ENCODE data around the gene ZNF282. TPM values are rescaled to one million over a fixed set of nuclear protein-coding genes. Genes with fewer than 3 reads are reported as not detected.
"Not testable (repeated sequence)": the region's sequence is repeated elsewhere in the genome, so short reads cannot be mapped to it uniquely, and the experiment has no call there.

The ZNF282 gene
- total RNA-seq, 4 donors from 2014 or later, result 16.9 to 28.7 (median 22.2) TPM

GRCh38 chr7:149257146-149257545 is 61.8 kb downstream of the ZNF282 start:
- intact Hi-C loops (cut with DNase I), result no loop called here
- WGBS, result 97% methylated on average over 2 of the region's 2 CpGs
- no peak overlapping the region for H3K4me3 ChIP-seq
- no peaks in the 10 kb centered on the region for H3K27me3 ChIP-seq
- peaks cover 3 to 10% (median 7%) of the 10 kb centered on the region in 4 donors for H3K4me1 ChIP-seq
- no peaks in the 10 kb centered on the region for H3K9me3 ChIP-seq
- TF ChIP-seq POLR2A (IDR thresholded peaks at IDR 0.05; ENCODE audit: low read depth), result no peak
- no peak for TF ChIP-seq POLR2AphosphoS5 (IDR thresholded peaks at IDR 0.05)
- H3K27ac ChIP-seq (replicated peaks in 1 of 4), result no peak overlapping the region
- no peak for DNase-seq (ENCODE audit: extremely low spot score)
- H3K36me3 ChIP-seq, result peaks cover 33 to 45% (median 43%) of the 10 kb centered on the region in 4 donors

GRCh38 chr7:149261316-149261828 is 66.0 kb downstream of the ZNF282 start:
- TF ChIP-seq POLR2AphosphoS5 (IDR thresholded peaks at IDR 0.05), result no peak
- no peak for TF ChIP-seq EP300 (IDR thresholded peaks at IDR 0.05)
- TF ChIP-seq POLR2A (IDR thresholded peaks at IDR 0.05; ENCODE audit: low read depth), result no peak
- TF ChIP-seq CTCF (IDR thresholded peaks at IDR 0.05), result no peak

GRCh38 chr7:149261829-149262617 is 66.7 kb downstream of the ZNF282 start, which contains the start of gene ZNF783:
ZNF783 (plus strand) TSS chr7:149262196; CDS start chr7:149262334, 138 bp downstream.
- Histone ChIP-seq H3K27me3 (no peaks in the 10 kb centered on the region), H3K4me3 (peak within 1 kb of the TSS; percentile 64 to 75 (median 70)), H3K36me3 (peaks cover 11 to 30% (median 16%) of the 10 kb centered on the region in 4 donors), H3K4me1 (peaks cover 10 to 31% (median 29%) of the 10 kb centered on the region in 4 donors), H3K9me3 (no peaks in the 10 kb centered on the region), H3K27ac (replicated peaks in 1 of 4) (peak within 1 kb of the TSS; percentile 86 to 97 (median 93))
- intact Hi-C loops (cut with DNase I), result no loop called here
- peak; percentile 94 for DNase-seq (ENCODE audit: extremely low spot score)
- TF ChIP-seq POLR2A (IDR thresholded peaks at IDR 0.05; ENCODE audit: low read depth) (no peak), EP300 (IDR thresholded peaks at IDR 0.05) (no peak), CTCF (IDR thresholded peaks at IDR 0.05) (peak; percentile 88 to 90 (median 88)), POLR2AphosphoS5 (IDR thresholded peaks at IDR 0.05) (peak; percentile 41 to 74)
- WGBS, result 7% methylated on average over 3 of the region's 115 CpGs

More at GRCh38 chr7:149261316-149261828, 66.0 kb downstream of the ZNF282 start:
- peak overlapping the region; percentile 86 to 97 (median 93) for H3K27ac ChIP-seq (replicated peaks in 1 of 4)
- H3K4me3 ChIP-seq, result peak overlapping the region; percentile 64 to 75 (median 70)
- no peaks in the 10 kb centered on the region for H3K27me3 ChIP-seq
- H3K9me3 ChIP-seq, result no peaks in the 10 kb centered on the region
- WGBS, result 6% methylated on average over 16 of the region's 16 CpGs
- intact Hi-C loops (cut with DNase I), result no loop called here
- H3K4me1 ChIP-seq, result peaks cover 10 to 31% (median 29%) of the 10 kb centered on the region in 4 donors
- H3K36me3 ChIP-seq, result peaks cover 5 to 26% (median 12%) of the 10 kb centered on the region in 4 donors
- no peak for DNase-seq (ENCODE audit: extremely low spot score)

GRCh38 chr7:149266451-149266850 is 71.1 kb downstream of the ZNF282 start:
- TF ChIP-seq POLR2AphosphoS5 (IDR thresholded peaks at IDR 0.05) (no peak), EP300 (IDR thresholded peaks at IDR 0.05) (no peak)
- Histone ChIP-seq H3K27me3 (no peaks in the 10 kb centered on the region), H3K4me3 (no peak overlapping the region), H3K9me3 (no peaks in the 10 kb centered on the region), H3K4me1 (peaks cover 7 to 25% (median 23%) of the 10 kb centered on the region in 4 donors), H3K27ac (replicated peaks in 1 of 4) (no peak overlapping the region), H3K36me3 (peaks cover 35 to 71% (median 49%) of the 10 kb centered on the region in 4 donors)
- WGBS, result 99% methylated on average over 18 of the region's 21 CpGs
- DNase-seq (ENCODE audit: extremely low spot score), result no peak
- intact Hi-C loops (cut with DNase I), result no loop called here

GRCh38 chr7:149267733-149268132 is 72.4 kb downstream of the ZNF282 start:
- H3K4me3 ChIP-seq, result no peak overlapping the region

GRCh38 chr7:149274424-149274823 is 79.1 kb downstream of the ZNF282 start:
- peaks cover 32 to 90% (median 69%) of the 10 kb centered on the region in 4 donors for H3K36me3 ChIP-seq
- H3K9me3 ChIP-seq; H3K4me1 ChIP-seq; intact Hi-C loops (cut with DNase I); H3K4me3 ChIP-seq; H3K27ac ChIP-seq (replicated peaks in 1 of 4); H3K27me3 ChIP-seq; DNase-seq (ENCODE audit: extremely low spot score): not testable (repeated sequence)
- WGBS, result 90% methylated on average over 8 of the region's 8 CpGs

More at GRCh38 chr7:149267733-149268132, 72.4 kb downstream of the ZNF282 start:
- Histone ChIP-seq H3K4me1 (peaks cover 7 to 16% (median 16%) of the 10 kb centered on the region in 4 donors), H3K27me3 (no peaks in the 10 kb centered on the region), H3K36me3 (peaks cover 35 to 84% (median 58%) of the 10 kb centered on the region in 4 donors), H3K9me3 (no peaks in the 10 kb centered on the region), H3K27ac (replicated peaks in 1 of 4) (no peak overlapping the region)
- 93% methylated on average over 8 of the region's 8 CpGs for WGBS
- TF ChIP-seq EP300 (IDR thresholded peaks at IDR 0.05) (no peak), POLR2AphosphoS5 (IDR thresholded peaks at IDR 0.05) (no peak), CTCF (IDR thresholded peaks at IDR 0.05) (no peak), POLR2A (IDR thresholded peaks at IDR 0.05; ENCODE audit: low read depth) (no peak)
- intact Hi-C loops (cut with DNase I), result no loop called here
- no peak for DNase-seq (ENCODE audit: extremely low spot score)
